ENCODE data around the gene CUBN.
"Not testable (repeated sequence)": the region's sequence is repeated elsewhere in the genome, so short reads cannot be mapped to it uniquely, and the experiment has no call there.

Gene CUBN

GRCh38 chr10:17013131-17013983 is 116.3 kb downstream of the CUBN start:
- not testable (repeated sequence) for DNase-seq (ENCODE audit: low read depth, low spot score)

- DNase-seq (ENCODE audit: low read depth, low spot score) = not testable (repeated sequence)
These were observed 116.9 kb downstream of the CUBN start for GRCh38 chr10:17012731-17013130.

- no peak for DNase-seq (ENCODE audit: low read depth, low spot score)
These were observed 119.1 kb downstream of the CUBN start for GRCh38 chr10:17010363-17011145.

GRCh38 chr10:17009212-17009700 is 120.4 kb downstream of the CUBN start:
- DNase-seq (ENCODE audit: low read depth, low spot score) = no peak

- DNase-seq (ENCODE audit: low read depth, low spot score) = no peak
These were observed 122.2 kb downstream of the CUBN start for GRCh38 chr10:17007418-17007770.

- no peak for DNase-seq (ENCODE audit: low read depth, low spot score)
These were observed 122.8 kb downstream of the CUBN start for GRCh38 chr10:17006631-17007417.

- no peak for DNase-seq (ENCODE audit: low read depth, low spot score)
These were observed 123.7 kb downstream of the CUBN start for GRCh38 chr10:17005621-17006566.

- DNase-seq (ENCODE audit: low read depth, low spot score) = no peak
These were observed 124.7 kb downstream of the CUBN start for GRCh38 chr10:17004801-17005380.

GRCh38 chr10:17003651-17004286 is 125.8 kb downstream of the CUBN start:
- no peak for DNase-seq (ENCODE audit: low read depth, low spot score)

GRCh38 chr10:17003151-17003550 is 126.5 kb downstream of the CUBN start:
- no peak for DNase-seq (ENCODE audit: low read depth, low spot score)

GRCh38 chr10:17001961-17002749 is 127.5 kb downstream of the CUBN start:
- no peak for DNase-seq (ENCODE audit: low read depth, low spot score)

GRCh38 chr10:17001297-17001744 is 128.3 kb downstream of the CUBN start:
- no peak for DNase-seq (ENCODE audit: low read depth, low spot score)

GRCh38 chr10:16999665-17000451 is 129.8 kb downstream of the CUBN start:
- DNase-seq (ENCODE audit: low read depth, low spot score) = no peak

GRCh38 chr10:16996530-16996964 is 133.1 kb downstream of the CUBN start:
- DNase-seq (ENCODE audit: low read depth, low spot score) = no peak

GRCh38 chr10:16995867-16996529 is 133.6 kb downstream of the CUBN start:
- no peak for DNase-seq (ENCODE audit: low read depth, low spot score)

GRCh38 chr10:16993186-16993585 is 136.4 kb downstream of the CUBN start:
- no peak for DNase-seq (ENCODE audit: low read depth, low spot score)

GRCh38 chr10:16992611-16993119 is 136.9 kb downstream of the CUBN start:
- no peak for DNase-seq (ENCODE audit: low read depth, low spot score)
